Activated T-helper 2 cell treated with anti-CD3 and anti-CD28 coated beads, Interferon-gamma antibody, Interleukin-2, Interleukin-4, amounts not matched to agents 10 μg/mL and 5 μg/mL and 100 μg/mL, durations not matched to agents 14 hours and 24 hours and 36 hours (primary cell): ENCODE data around the gene ENKD1. TPM values are rescaled to one million over a fixed set of nuclear protein-coding genes. Genes with fewer than 3 reads are reported as not detected.

Experiments used
- DNase-seq: peaks from one replicate; pipeline ENCODE4 v3.0.0; 2021; ENCODE audit warnings: low spot score
- H3K27ac Mint-ChIP-seq: one replicate; pipeline ENCODE4 v1.8.0; 2021; ENCODE audit warnings: mixed read lengths
- H3K27me3 Mint-ChIP-seq: one replicate; pipeline ENCODE4 v1.8.0; 2021; ENCODE audit warnings: low read depth, mixed read lengths
- H3K36me3 Mint-ChIP-seq: one replicate; pipeline ENCODE4 v1.8.0; 2021; ENCODE audit warnings: low read depth, mixed read lengths
- H3K4me1 Mint-ChIP-seq: one replicate; pipeline ENCODE4 v1.8.0; 2021; ENCODE audit warnings: low read depth, mixed read lengths
- H3K4me3 Mint-ChIP-seq: one replicate; pipeline ENCODE4 v1.8.0; 2021; ENCODE audit warnings: low read depth, mild to moderate bottlenecking, moderate library complexity, mixed read lengths
- H3K9me3 Mint-ChIP-seq: one replicate; pipeline ENCODE4 v1.8.0; 2021; ENCODE audit warnings: mixed read lengths
- intact Hi-C: fragments of 100-400 bp; cut with micrococcal nuclease; formaldehyde crosslinking; loops from one replicate; pipeline ENCODE4 v1.15.1; 2023
- total RNA-seq: library from RNA; stranded (reverse); gene quantifications from 2 replicates; pipeline ENCODE4 v1.2.3, GENCODE V29; 2022

The ENKD1 gene
- total RNA-seq, 1 donor from 2014 or later: 8.1 TPM

GRCh38 chr16:67657751-67658518 lies 8.6 kb downstream of the ENKD1 start:
- no peak for DNase-seq
- intact Hi-C loops: no loop called here
- Mint-ChIP-seq H3K4me3 (no peak overlapping the region), H3K9me3 (no peaks in the 10 kb centered on the region), H3K4me1 (peaks cover 13% of the 10 kb centered on the region), H3K36me3 (peaks cover 45% of the 10 kb centered on the region), H3K27ac (no peak overlapping the region), H3K27me3 (no peaks in the 10 kb centered on the region)

- peaks cover 13% of the 10 kb centered on the region for H3K4me1 Mint-ChIP-seq
- DNase-seq: no peak
- no peaks in the 10 kb centered on the region for H3K9me3 Mint-ChIP-seq
- H3K27me3 Mint-ChIP-seq: no peaks in the 10 kb centered on the region
- intact Hi-C loops: no loop called here
- peaks cover 48% of the 10 kb centered on the region for H3K36me3 Mint-ChIP-seq
- peak overlapping the region; percentile 33 for H3K4me3 Mint-ChIP-seq
- H3K27ac Mint-ChIP-seq: no peak overlapping the region
These were observed 9.4 kb downstream of the ENKD1 start for GRCh38 chr16:67657017-67657608.

GRCh38 chr16:67656344-67657016 lies 10.1 kb downstream of the ENKD1 start:
- Mint-ChIP-seq H3K27ac (no peak overlapping the region), H3K4me3 (peak overlapping the region; percentile 33), H3K4me1 (peaks cover 12% of the 10 kb centered on the region), H3K9me3 (no peaks in the 10 kb centered on the region), H3K36me3 (peaks cover 55% of the 10 kb centered on the region), H3K27me3 (no peaks in the 10 kb centered on the region)
- intact Hi-C loops: no loop called here
- no peak for DNase-seq

- Mint-ChIP-seq H3K27me3 (no peaks in the 10 kb centered on the region), H3K9me3 (no peaks in the 10 kb centered on the region), H3K36me3 (peaks cover 64% of the 10 kb centered on the region), H3K27ac (no peak overlapping the region), H3K4me3 (no peak overlapping the region), H3K4me1 (peaks cover 9% of the 10 kb centered on the region)
- DNase-seq: no peak
- intact Hi-C loops: no loop called here
These were observed 11.2 kb downstream of the ENKD1 start for GRCh38 chr16:67655363-67655762.

- intact Hi-C loops: no loop called here
- no peak for DNase-seq
- no peak overlapping the region for H3K27ac Mint-ChIP-seq
- H3K36me3 Mint-ChIP-seq: peaks cover 69% of the 10 kb centered on the region
- H3K27me3 Mint-ChIP-seq: no peaks in the 10 kb centered on the region
- no peaks in the 10 kb centered on the region for H3K9me3 Mint-ChIP-seq
- H3K4me3 Mint-ChIP-seq: no peak overlapping the region
- H3K4me1 Mint-ChIP-seq: peaks cover 9% of the 10 kb centered on the region
These were observed 12.1 kb downstream of the ENKD1 start for GRCh38 chr16:67654403-67654911.

GRCh38 chr16:67653789-67654402 lies 12.7 kb downstream of the ENKD1 start:
- Mint-ChIP-seq H3K27ac (no peak overlapping the region), H3K36me3 (peaks cover 69% of the 10 kb centered on the region), H3K4me3 (no peak overlapping the region), H3K9me3 (no peaks in the 10 kb centered on the region), H3K4me1 (peaks cover 6% of the 10 kb centered on the region), H3K27me3 (no peaks in the 10 kb centered on the region)
- intact Hi-C loops: no loop called here
- DNase-seq: no peak

- Mint-ChIP-seq H3K27me3 (no peaks in the 10 kb centered on the region), H3K36me3 (peaks cover 70% of the 10 kb centered on the region), H3K4me3 (no peak overlapping the region), H3K9me3 (no peaks in the 10 kb centered on the region), H3K4me1 (peaks cover 3% of the 10 kb centered on the region), H3K27ac (no peak overlapping the region)
- intact Hi-C loops: no loop called here
- DNase-seq: no peak
These were observed 13.3 kb downstream of the ENKD1 start for GRCh38 chr16:67653128-67653788.

- H3K9me3 Mint-ChIP-seq: no peaks in the 10 kb centered on the region
- intact Hi-C loops: no loop called here
- no peak overlapping the region for H3K27ac Mint-ChIP-seq
- H3K4me3 Mint-ChIP-seq: no peak overlapping the region
- H3K4me1 Mint-ChIP-seq: peaks cover 1% of the 10 kb centered on the region
- H3K27me3 Mint-ChIP-seq: no peaks in the 10 kb centered on the region
- H3K36me3 Mint-ChIP-seq: peaks cover 66% of the 10 kb centered on the region
- DNase-seq: no peak
These were observed 13.9 kb downstream of the ENKD1 start for GRCh38 chr16:67652578-67653127.

- intact Hi-C loops: no loop called here
- Mint-ChIP-seq H3K36me3 (peaks cover 65% of the 10 kb centered on the region), H3K4me1 (peaks cover 1% of the 10 kb centered on the region), H3K4me3 (no peak overlapping the region), H3K27me3 (no peaks in the 10 kb centered on the region), H3K27ac (no peak overlapping the region), H3K9me3 (no peaks in the 10 kb centered on the region)
- no peak for DNase-seq
These were observed 14.7 kb downstream of the ENKD1 start for GRCh38 chr16:67651847-67652246.

GRCh38 chr16:67651039-67651438 lies 15.5 kb downstream of the ENKD1 start:
- no peak for DNase-seq
- Mint-ChIP-seq H3K4me1 (peaks cover 4% of the 10 kb centered on the region), H3K9me3 (no peaks in the 10 kb centered on the region), H3K27ac (no peak overlapping the region), H3K27me3 (no peaks in the 10 kb centered on the region), H3K4me3 (no peak overlapping the region), H3K36me3 (peaks cover 65% of the 10 kb centered on the region)
- intact Hi-C loops: no loop called here

- Mint-ChIP-seq H3K4me1 (peaks cover 4% of the 10 kb centered on the region), H3K4me3 (no peak overlapping the region), H3K27me3 (no peaks in the 10 kb centered on the region), H3K9me3 (no peaks in the 10 kb centered on the region), H3K27ac (no peak overlapping the region), H3K36me3 (peaks cover 61% of the 10 kb centered on the region)
- DNase-seq: no peak
- intact Hi-C loops: no loop called here
These were observed 16.5 kb downstream of the ENKD1 start for GRCh38 chr16:67650023-67650422.

GRCh38 chr16:67649494-67649931 lies 17.0 kb downstream of the ENKD1 start:
- Mint-ChIP-seq H3K36me3 (peaks cover 57% of the 10 kb centered on the region), H3K27ac (no peak overlapping the region), H3K4me1 (peaks cover 6% of the 10 kb centered on the region), H3K4me3 (no peak overlapping the region), H3K27me3 (no peaks in the 10 kb centered on the region), H3K9me3 (no peaks in the 10 kb centered on the region)
- no peak for DNase-seq
- intact Hi-C loops: no loop called here
